Measurements from ENCODE around the gene FUT6. TPM values are rescaled to one million over a fixed set of nuclear protein-coding genes. Genes with fewer than 3 reads are reported as not detected.

The FUT6 gene
- total RNA-seq, 2 donors from 2014 or later: not detected

- TF ChIP-seq CTCF (conservative IDR thresholded peaks at IDR 0.05): no peak
- no peak overlapping the region for H3K4me3 ChIP-seq (ENCODE audit: low read length)
- 83 to 88% methylated on average over 2 to 11 of the region's 11 CpGs for WGBS, 2 experiments (ENCODE audit: insufficient coverage in 1 of 2, insufficient read length in 1 of 2)
- H3K9ac ChIP-seq (ENCODE audit: extremely low read depth, low read length, poor library complexity, severe bottlenecking): no peak overlapping the region
- no peaks in the 10 kb centered on the region for H3K27me3 ChIP-seq (ENCODE audit: control insufficient read depth, insufficient read depth, low read length, poor library complexity, severe bottlenecking)
- Mint-ChIP-seq H3K4me3 (no peak overlapping the region), H3K36me3 (ENCODE audit: low read depth) (no peaks in the 10 kb centered on the region), H3K4me1 (no peaks in the 10 kb centered on the region), H3K9me3 (no peaks in the 10 kb centered on the region), H3K27ac (no peak overlapping the region), H3K27me3 (ENCODE audit: insufficient read depth) (peaks cover 12% of the 10 kb centered on the region)
- no peak overlapping the region for H3K27ac ChIP-seq (ENCODE audit: low read depth, low read length)
- no peaks in the 10 kb centered on the region for H3K4me1 ChIP-seq (ENCODE audit: control insufficient read depth, insufficient read depth, low read length)
- no peaks in the 10 kb centered on the region for H3K9me3 ChIP-seq (ENCODE audit: control insufficient read depth, low read length)
- no peaks in the 10 kb centered on the region for H3K36me3 ChIP-seq (ENCODE audit: control insufficient read depth, insufficient read depth, low read length)
- DNase-seq: no peak
Observed at GRCh38 chr19:5814852-5815246, 24.7 kb downstream of the FUT6 start.

GRCh38 chr19:5814123-5814851 is 25.2 kb downstream of the FUT6 start:
- Mint-ChIP-seq H3K9me3 (no peaks in the 10 kb centered on the region), H3K27ac (no peak overlapping the region), H3K27me3 (ENCODE audit: insufficient read depth) (peaks cover 10% of the 10 kb centered on the region), H3K4me1 (no peaks in the 10 kb centered on the region), H3K4me3 (no peak overlapping the region), H3K36me3 (ENCODE audit: low read depth) (no peaks in the 10 kb centered on the region)
- Histone ChIP-seq H3K36me3 (ENCODE audit: control insufficient read depth, insufficient read depth, low read length) (no peaks in the 10 kb centered on the region), H3K4me3 (ENCODE audit: low read length) (no peak overlapping the region), H3K4me1 (ENCODE audit: control insufficient read depth, insufficient read depth, low read length) (no peaks in the 10 kb centered on the region), H3K27me3 (ENCODE audit: control insufficient read depth, insufficient read depth, low read length, poor library complexity, severe bottlenecking) (no peaks in the 10 kb centered on the region), H3K27ac (ENCODE audit: low read depth, low read length) (no peak overlapping the region), H3K9ac (ENCODE audit: extremely low read depth, low read length, poor library complexity, severe bottlenecking) (no peak overlapping the region), H3K9me3 (ENCODE audit: control insufficient read depth, low read length) (no peaks in the 10 kb centered on the region)
- DNase-seq: no peak
- 91 to 94% methylated on average over 3 to 9 of the region's 9 CpGs for WGBS, 2 experiments (ENCODE audit: insufficient coverage in 1 of 2, insufficient read length in 1 of 2)
- no peak for TF ChIP-seq CTCF (conservative IDR thresholded peaks at IDR 0.05)

- Mint-ChIP-seq H3K4me3 (no peak overlapping the region), H3K27ac (no peak overlapping the region), H3K9me3 (no peaks in the 10 kb centered on the region), H3K4me1 (peaks cover 3% of the 10 kb centered on the region), H3K27me3 (ENCODE audit: insufficient read depth) (no peaks in the 10 kb centered on the region), H3K36me3 (ENCODE audit: low read depth) (no peaks in the 10 kb centered on the region)
- TF ChIP-seq CTCF (conservative IDR thresholded peaks at IDR 0.05): no peak
- H3K36me3 ChIP-seq (ENCODE audit: control insufficient read depth, insufficient read depth, low read length): no peaks in the 10 kb centered on the region
- DNase-seq: no peak
- H3K27ac ChIP-seq (ENCODE audit: low read depth, low read length): no peak overlapping the region
- no peak overlapping the region for H3K4me3 ChIP-seq (ENCODE audit: low read length)
- H3K27me3 ChIP-seq (ENCODE audit: control insufficient read depth, insufficient read depth, low read length, poor library complexity, severe bottlenecking): no peaks in the 10 kb centered on the region
- no peak overlapping the region for H3K9ac ChIP-seq (ENCODE audit: extremely low read depth, low read length, poor library complexity, severe bottlenecking)
- 95 to 100% methylated on average over 4 of the region's 4 CpGs for WGBS, 2 experiments (ENCODE audit: insufficient coverage in 1 of 2, insufficient read length in 1 of 2)
- H3K9me3 ChIP-seq (ENCODE audit: control insufficient read depth, low read length): no peaks in the 10 kb centered on the region
- no peaks in the 10 kb centered on the region for H3K4me1 ChIP-seq (ENCODE audit: control insufficient read depth, insufficient read depth, low read length)
Observed at GRCh38 chr19:5811117-5811516, 28.4 kb downstream of the FUT6 start.
